BE2C (cell line): Measurements from ENCODE around the gene TPX2.

Experiments used
- DNase-seq: peaks from one replicate; pipeline ENCODE4 v3.0.0-alpha.2; 2020
- H3K27me3 ChIP-seq: fragments of 250-450 bp; sonication (Bioruptor Pico); 2 replicates; pipeline ENCODE4 v1.5.1; 2020; ENCODE audit warnings: mild to moderate bottlenecking
- H3K36me3 ChIP-seq: fragments of 250-450 bp; sonication (Bioruptor Pico); 2 replicates; pipeline ENCODE4 v1.5.1; 2020; ENCODE audit warnings: mild to moderate bottlenecking
- H3K4me1 ChIP-seq: fragments of 250-450 bp; sonication (Bioruptor Pico); 2 replicates; pipeline ENCODE4 v1.5.1; 2020
- H3K4me3 ChIP-seq: 2 replicates; pipeline ENCODE4 v1.5.1; 2011; ENCODE audit warnings: low read depth, low read length
- H3K9me3 ChIP-seq: fragments of 250-450 bp; sonication (Bioruptor Pico); 2 replicates; pipeline ENCODE4 v1.5.1; 2020
- CTCF ChIP-seq: IDR thresholded peaks from 2 replicates; pipeline ENCODE4 v1.5.1; 2012; ENCODE audit warnings: mild to moderate bottlenecking, low read depth, low read length

The TPX2 gene

GRCh38 chr20:31718952-31719643 is 20.0 kb upstream of the TPX2 start:
- Histone ChIP-seq H3K27me3 (no peaks in the 10 kb centered on the region), H3K4me3 (no peak overlapping the region), H3K4me1 (peaks cover 4% of the 10 kb centered on the region), H3K36me3 (peaks cover 14% of the 10 kb centered on the region), H3K9me3 (no peaks in the 10 kb centered on the region)
- DNase-seq: no peak
- TF ChIP-seq CTCF: no peak

GRCh38 chr20:31719644-31720485 is 19.2 kb upstream of the TPX2 start:
- Histone ChIP-seq H3K27me3 (no peaks in the 10 kb centered on the region), H3K9me3 (no peaks in the 10 kb centered on the region), H3K36me3 (peaks cover 12% of the 10 kb centered on the region), H3K4me3 (no peak overlapping the region), H3K4me1 (peaks cover 4% of the 10 kb centered on the region)
- no peak for DNase-seq
- TF ChIP-seq CTCF: no peak

DNA sequence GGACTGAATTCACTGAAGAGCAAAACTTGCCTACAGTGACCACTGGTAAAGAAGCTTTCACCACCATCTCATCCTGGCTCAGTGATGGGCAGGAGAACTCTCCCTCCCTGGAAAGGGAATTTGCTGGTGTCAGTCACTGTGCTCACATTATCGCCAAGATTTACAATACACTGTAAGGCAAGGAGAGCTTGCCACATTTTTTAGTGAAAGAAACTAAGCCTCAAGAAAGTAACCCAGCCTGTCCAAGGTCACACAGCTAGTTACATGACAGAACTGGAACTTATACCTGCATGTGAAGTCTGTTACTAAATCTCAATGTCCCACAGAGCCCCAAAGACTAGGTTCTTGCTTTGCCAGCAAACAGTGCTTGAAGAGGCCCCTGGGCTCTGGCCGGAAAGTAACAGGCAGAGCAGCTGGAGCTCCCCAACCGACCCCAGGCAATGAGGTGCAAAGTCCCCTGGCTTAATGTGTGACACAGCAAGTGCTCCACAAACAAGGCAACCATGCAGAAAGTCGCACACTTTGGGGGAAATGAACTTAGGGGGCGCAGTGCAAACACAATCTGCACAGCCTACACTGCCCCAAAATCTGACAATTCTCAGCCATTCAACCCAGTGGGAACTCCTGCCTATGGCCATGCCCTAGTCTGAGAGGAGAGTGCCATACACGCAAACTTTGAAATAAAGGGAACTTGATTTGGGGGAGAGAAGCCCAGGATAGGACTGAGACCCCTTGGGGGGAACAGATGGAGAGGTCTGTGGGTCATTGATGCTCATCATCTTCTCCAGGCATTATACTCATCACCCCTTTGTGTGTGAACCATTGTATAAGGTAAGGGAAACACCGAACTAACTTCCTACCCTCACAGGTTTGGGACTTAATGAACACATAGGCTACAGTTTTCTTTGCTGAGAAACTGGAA is 18.3 kb upstream of the TPX2 start:
- Histone ChIP-seq H3K9me3 (no peaks in the 10 kb centered on the region), H3K4me3 (no peak overlapping the region), H3K27me3 (no peaks in the 10 kb centered on the region), H3K4me1 (peaks cover 4% of the 10 kb centered on the region), H3K36me3 (peaks cover 12% of the 10 kb centered on the region)
- no peak for TF ChIP-seq CTCF
- DNase-seq: no peak

DNA sequence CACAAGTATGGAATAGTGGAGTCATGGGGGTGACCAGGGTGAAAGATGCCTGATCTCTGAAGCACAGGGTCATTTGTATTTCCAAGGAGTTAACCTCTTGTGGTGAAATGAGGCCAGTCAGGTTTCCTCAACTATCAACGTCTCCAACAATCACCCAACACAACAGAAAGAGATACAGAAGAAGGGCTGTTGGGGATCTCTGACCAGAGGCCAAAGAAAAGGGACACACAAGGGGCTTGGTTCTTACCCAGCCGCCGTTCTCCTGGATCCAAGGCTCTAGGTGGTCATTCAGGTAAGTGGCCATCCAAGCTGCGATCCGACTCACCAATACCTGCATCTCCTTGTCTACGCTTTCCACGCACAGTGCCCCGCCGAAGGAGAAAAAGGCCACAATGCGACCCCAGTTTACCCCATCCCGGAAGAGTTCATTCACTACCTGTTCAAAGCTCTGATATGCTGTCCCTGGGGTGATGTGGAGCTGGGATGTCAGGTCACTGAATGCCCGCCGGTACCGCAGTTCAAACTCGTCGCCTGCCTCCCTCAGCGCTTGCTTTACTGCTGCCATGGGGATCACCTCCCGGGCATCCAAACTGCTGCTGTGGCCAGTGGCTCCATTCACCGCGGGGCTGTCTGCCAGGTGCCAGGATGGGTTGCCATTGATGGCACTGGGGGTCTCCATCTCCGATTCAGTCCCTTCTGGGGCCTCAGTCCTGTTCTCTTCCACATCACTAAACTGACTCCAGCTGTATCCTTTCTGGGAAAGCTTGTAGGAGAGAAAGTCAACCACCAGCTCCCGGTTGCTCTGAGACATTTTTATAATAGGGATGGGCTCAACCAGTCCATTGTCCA is 17.5 kb upstream of the TPX2 start:
- H3K27me3 ChIP-seq: no peaks in the 10 kb centered on the region
- H3K36me3 ChIP-seq: peaks cover 10% of the 10 kb centered on the region
- DNase-seq: no peak
- TF ChIP-seq CTCF: no peak
- no peaks in the 10 kb centered on the region for H3K9me3 ChIP-seq
- peaks cover 4% of the 10 kb centered on the region for H3K4me1 ChIP-seq
- H3K4me3 ChIP-seq: peak overlapping the region; percentile 76

DNA sequence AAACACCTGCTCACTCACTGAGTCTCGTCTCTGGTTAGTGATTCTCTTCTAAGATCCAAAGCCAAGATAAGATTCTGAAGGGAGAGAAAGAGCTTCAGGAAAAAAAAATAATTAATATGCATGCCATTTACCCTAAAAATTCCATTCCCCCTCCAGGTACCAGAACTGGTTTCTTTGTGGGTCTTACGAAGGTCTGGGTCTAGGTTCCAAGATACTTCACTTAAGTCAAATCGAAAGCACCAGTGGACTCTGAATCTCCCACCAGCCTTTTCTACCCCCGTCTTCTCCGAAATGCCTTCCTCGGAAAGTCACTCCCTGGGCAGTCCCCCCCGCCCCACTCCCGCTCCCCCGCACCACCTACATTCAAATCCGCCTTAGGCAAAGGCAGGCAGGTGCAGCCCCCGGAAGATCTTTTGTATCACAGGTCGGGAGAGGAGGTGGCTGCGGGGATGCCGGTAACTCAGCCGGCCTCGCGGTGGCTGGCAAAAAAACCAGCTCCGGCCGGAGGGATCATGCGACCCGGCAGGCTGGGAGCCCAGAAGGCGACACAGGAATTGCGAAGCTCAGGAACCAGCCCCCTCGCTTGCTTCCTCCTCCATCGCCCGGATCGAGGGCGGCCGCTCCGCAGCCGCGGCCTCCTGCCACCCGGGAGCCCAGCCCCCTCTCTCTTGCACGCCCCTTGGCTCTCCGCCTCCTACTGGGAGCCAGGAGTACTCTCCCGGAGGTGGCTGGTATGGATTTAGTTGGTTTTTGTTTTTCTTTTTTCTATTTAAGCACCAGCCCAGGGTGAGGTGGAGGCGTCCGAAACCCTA is 16.6 kb upstream of the TPX2 start, which contains the start of gene BCL2L1:
BCL2L1 (minus strand) TSS at position 612 of the 812 bp plus-strand sequence. CDS start 650 bp downstream, outside the sequence.
- Histone ChIP-seq H3K4me1 (peaks cover 4% of the 10 kb centered on the region), H3K9me3 (no peaks in the 10 kb centered on the region), H3K27me3 (no peaks in the 10 kb centered on the region), H3K36me3 (peaks cover 10% of the 10 kb centered on the region), H3K4me3 (peak within 1 kb of the TSS; percentile 76)
- TF ChIP-seq CTCF: peak; percentile 76
- DNase-seq: peak; percentile 89
